ENCODE results near the gene CLCC1. TPM values are rescaled to one million over a fixed set of nuclear protein-coding genes. Genes with fewer than 3 reads are reported as not detected.
"Not testable (repeated sequence)": the region's sequence is repeated elsewhere in the genome, so short reads cannot be mapped to it uniquely, and the experiment has no call there.

CLCC1 gene
- total RNA-seq: 17.7 TPM

- ATAC-seq: peak; percentile 96
- DNase-seq (ENCODE audit: low spot score): peak; percentile 95
Observed at GRCh38 chr1:108963052-108963686, at the start of gene CLCC1. Gene CLCC1 (minus strand): TSS chr1:108963484. CDS start chr1:108950437, 13,047 bp downstream.

- ATAC-seq (no peak), DNase-seq (ENCODE audit: low spot score) (no peak)
Observed at GRCh38 chr1:109011335-109011734, 48.1 kb upstream of the CLCC1 start.

GRCh38 chr1:108996622-108997021, 33.3 kb upstream of the CLCC1 start:
- not testable (repeated sequence) for ATAC-seq; DNase-seq (ENCODE audit: low spot score)

GRCh38 chr1:108983114-108983513, 19.8 kb upstream of the CLCC1 start:
- no peak for DNase-seq (ENCODE audit: low spot score)
- ATAC-seq: no peak

GRCh38 chr1:108976658-108977057, 13.4 kb upstream of the CLCC1 start:
- no peak for ATAC-seq

GRCh38 chr1:108972951-108973350, 9.7 kb upstream of the CLCC1 start:
- DNase-seq (ENCODE audit: low spot score): no peak
- no peak for ATAC-seq

More at GRCh38 chr1:108976658-108977057, 13.4 kb upstream of the CLCC1 start:
- no peak for DNase-seq (ENCODE audit: low spot score)

GRCh38 chr1:108969346-108969745, 6.1 kb upstream of the CLCC1 start:
- ATAC-seq: no peak
- DNase-seq (ENCODE audit: low spot score): no peak

- ATAC-seq (peak; percentile 19), DNase-seq (ENCODE audit: low spot score) (peak; percentile 48)
Observed at GRCh38 chr1:108962681-108963051, 618 bp downstream of the CLCC1 start.

- DNase-seq (ENCODE audit: low spot score): no peak
- no peak for ATAC-seq
Observed at GRCh38 chr1:108961752-108962486, 1.4 kb downstream of the CLCC1 start.

GRCh38 chr1:108961198-108961597, 2.1 kb downstream of the CLCC1 start:
- DNase-seq (ENCODE audit: low spot score): no peak
- no peak for ATAC-seq

- ATAC-seq: no peak
- DNase-seq (ENCODE audit: low spot score): no peak
Observed at GRCh38 chr1:108960719-108961118, 2.6 kb downstream of the CLCC1 start.

GRCh38 chr1:108957888-108958287, 5.4 kb downstream of the CLCC1 start:
- DNase-seq (ENCODE audit: low spot score): no peak
- ATAC-seq: peak; percentile 78

- no peak for ATAC-seq
- no peak for DNase-seq (ENCODE audit: low spot score)
Observed at GRCh38 chr1:108955881-108956280, 7.4 kb downstream of the CLCC1 start.

GRCh38 chr1:108955111-108955510, 8.2 kb downstream of the CLCC1 start:
- DNase-seq (ENCODE audit: low spot score) (no peak), ATAC-seq (no peak)

- ATAC-seq (no peak), DNase-seq (ENCODE audit: low spot score) (no peak)
Observed at GRCh38 chr1:108953452-108953851, 9.8 kb downstream of the CLCC1 start.

- DNase-seq (ENCODE audit: low spot score) (no peak), ATAC-seq (no peak)
Observed at GRCh38 chr1:108951242-108951641, 12.0 kb downstream of the CLCC1 start.

- no peak for DNase-seq (ENCODE audit: low spot score)
- no peak for ATAC-seq
Observed at GRCh38 chr1:108949044-108949443, 14.2 kb downstream of the CLCC1 start.

GRCh38 chr1:108947871-108948525, 15.3 kb downstream of the CLCC1 start:
- DNase-seq (ENCODE audit: low spot score) (no peak), ATAC-seq (no peak)

GRCh38 chr1:108936170-108936569, 27.1 kb downstream of the CLCC1 start:
- no peak for ATAC-seq
- DNase-seq (ENCODE audit: low spot score): no peak

- DNase-seq (ENCODE audit: low spot score) (no peak), ATAC-seq (no peak)
Observed at GRCh38 chr1:108933944-108934343, 29.3 kb downstream of the CLCC1 start.

GRCh38 chr1:108927565-108927964, 35.7 kb downstream of the CLCC1 start:
- not testable (repeated sequence) for ATAC-seq

GRCh38 chr1:108925920-108926319, 37.4 kb downstream of the CLCC1 start:
- DNase-seq (ENCODE audit: low spot score) (no peak), ATAC-seq (no peak)

More at GRCh38 chr1:108927565-108927964, 35.7 kb downstream of the CLCC1 start:
- not testable (repeated sequence) for DNase-seq (ENCODE audit: low spot score)

Data from left lobe of liver (tissue), 2 donors.